Trophoblast cell (in vitro differentiated cells and primary cell): ENCODE data around the gene HABP4.
"Not testable (repeated sequence)": the region's sequence is repeated elsewhere in the genome, so short reads cannot be mapped to it uniquely, and the experiment has no call there.

ENCODE experiments used
- DNase-seq, 2 donors: peaks; one replicate each; pipeline ENCODE4 v3.0.0-alpha.2; 2016
- H2AFZ ChIP-seq: 2 replicates; pipeline ENCODE4 v1.6.1; 2013; ENCODE audit warnings: low read length, moderate library complexity, mild to moderate bottlenecking; ENCODE audit not compliant: insufficient read depth, poor library complexity
- H2AK5ac ChIP-seq: 2 replicates; pipeline ENCODE4 v1.6.1; 2013; ENCODE audit warnings: mild to moderate bottlenecking, low read length
- H2BK120ac ChIP-seq: 2 replicates; pipeline ENCODE4 v1.6.1; 2013; ENCODE audit warnings: low read length, mild to moderate bottlenecking, moderate library complexity; ENCODE audit not compliant: insufficient read depth, poor library complexity
- H2BK12ac ChIP-seq: 2 replicates; pipeline ENCODE4 v1.6.1; 2013; ENCODE audit warnings: mild to moderate bottlenecking, low read length, moderate library complexity
- H2BK5ac ChIP-seq: 2 replicates; pipeline ENCODE4 v1.6.1; 2013; ENCODE audit warnings: low read length, low read depth, moderate library complexity, mild to moderate bottlenecking; ENCODE audit not compliant: poor library complexity
- H3K14ac ChIP-seq: 2 replicates; pipeline ENCODE4 v1.6.1; 2013; ENCODE audit warnings: mild to moderate bottlenecking, low read length
- H3K18ac ChIP-seq: 2 replicates; pipeline ENCODE4 v1.6.1; 2013; ENCODE audit warnings: mild to moderate bottlenecking, low read length
- H3K23ac ChIP-seq: 2 replicates; pipeline ENCODE4 v1.6.1; 2013; ENCODE audit warnings: low read length
- H3K27ac ChIP-seq: 2 replicates; pipeline ENCODE4 v1.5.1; 2013; ENCODE audit warnings: low read depth, mild to moderate bottlenecking, inconsistent platforms, low read length, moderate library complexity
- H3K27me3 ChIP-seq: 2 replicates; pipeline ENCODE4 v1.6.1; 2013; ENCODE audit warnings: inconsistent platforms, mild to moderate bottlenecking, low read length, moderate library complexity; ENCODE audit not compliant: insufficient read depth
- H3K36me3 ChIP-seq, 2 experiments: 1 replicate in 1 of 2; 2 replicates in 1 of 2; pipeline ENCODE4 v1.6.1; 2013; ENCODE audit warnings: low read length in 2 of 2, mild to moderate bottlenecking in 2 of 2, moderate library complexity in 1 of 2; ENCODE audit not compliant: insufficient read depth in 2 of 2, control insufficient read depth in 1 of 2
- H3K4ac ChIP-seq: 2 replicates; pipeline ENCODE4 v1.6.1; 2013; ENCODE audit warnings: low read depth, mild to moderate bottlenecking, low read length, moderate library complexity
- H3K4me1 ChIP-seq, 2 experiments: 1 replicate in 1 of 2; 2 replicates in 1 of 2; pipeline ENCODE4 v1.6.1; 2013; ENCODE audit warnings: low read length in 2 of 2, mild to moderate bottlenecking in 2 of 2, moderate library complexity in 1 of 2; ENCODE audit not compliant: insufficient read depth in 2 of 2, control insufficient read depth in 1 of 2
- H3K4me2 ChIP-seq: 2 replicates; pipeline ENCODE4 v1.6.1; 2013; ENCODE audit warnings: inconsistent platforms, mild to moderate bottlenecking, low read length, moderate library complexity
- H3K4me3 ChIP-seq: 2 replicates; pipeline ENCODE4 v1.5.1; 2013; ENCODE audit warnings: mild to moderate bottlenecking, low read depth, low read length, inconsistent platforms
- H3K79me1 ChIP-seq: one replicate; pipeline ENCODE4 v1.6.1; 2013; ENCODE audit warnings: low read length
- H3K79me2 ChIP-seq: 2 replicates; pipeline ENCODE4 v1.6.1; 2013; ENCODE audit warnings: low read length, mild to moderate bottlenecking; ENCODE audit not compliant: control insufficient read depth, insufficient read depth, poor library complexity
- H3K9ac ChIP-seq: 2 replicates; pipeline ENCODE4 v1.6.1; 2013; ENCODE audit warnings: mild to moderate bottlenecking, low read length
- H3K9me3 ChIP-seq: 2 replicates; pipeline ENCODE4 v1.6.1; 2013; ENCODE audit warnings: low read depth, mild to moderate bottlenecking, control low read depth, inconsistent platforms, low read length; ENCODE audit not compliant: insufficient read depth
- H4K12ac ChIP-seq: 2 replicates; pipeline ENCODE4 v1.6.1; 2013; ENCODE audit warnings: low read depth, mild to moderate bottlenecking, low read length, moderate library complexity
- H4K8ac ChIP-seq: 2 replicates; pipeline ENCODE4 v1.6.1; 2013; ENCODE audit warnings: low read depth, mild to moderate bottlenecking, low read length, moderate library complexity
- H4K91ac ChIP-seq: one replicate; pipeline ENCODE4 v1.6.1; 2013; ENCODE audit warnings: low read depth, mild to moderate bottlenecking, low read length, moderate library complexity
- WGBS: extraction: QIAGEN DNeasy Blood & Tissue Kit; methylation state at CpG from one replicate; pipeline ENCODE4 v1.1.7; 2013; ENCODE audit warnings: missing lambda C conversion rate; ENCODE audit not compliant: insufficient read length, insufficient coverage; ENCODE audit errors: extremely low coverage; 5-methylcytosine and 5-hydroxymethylcytosine counted together

The HABP4 gene

DNA sequence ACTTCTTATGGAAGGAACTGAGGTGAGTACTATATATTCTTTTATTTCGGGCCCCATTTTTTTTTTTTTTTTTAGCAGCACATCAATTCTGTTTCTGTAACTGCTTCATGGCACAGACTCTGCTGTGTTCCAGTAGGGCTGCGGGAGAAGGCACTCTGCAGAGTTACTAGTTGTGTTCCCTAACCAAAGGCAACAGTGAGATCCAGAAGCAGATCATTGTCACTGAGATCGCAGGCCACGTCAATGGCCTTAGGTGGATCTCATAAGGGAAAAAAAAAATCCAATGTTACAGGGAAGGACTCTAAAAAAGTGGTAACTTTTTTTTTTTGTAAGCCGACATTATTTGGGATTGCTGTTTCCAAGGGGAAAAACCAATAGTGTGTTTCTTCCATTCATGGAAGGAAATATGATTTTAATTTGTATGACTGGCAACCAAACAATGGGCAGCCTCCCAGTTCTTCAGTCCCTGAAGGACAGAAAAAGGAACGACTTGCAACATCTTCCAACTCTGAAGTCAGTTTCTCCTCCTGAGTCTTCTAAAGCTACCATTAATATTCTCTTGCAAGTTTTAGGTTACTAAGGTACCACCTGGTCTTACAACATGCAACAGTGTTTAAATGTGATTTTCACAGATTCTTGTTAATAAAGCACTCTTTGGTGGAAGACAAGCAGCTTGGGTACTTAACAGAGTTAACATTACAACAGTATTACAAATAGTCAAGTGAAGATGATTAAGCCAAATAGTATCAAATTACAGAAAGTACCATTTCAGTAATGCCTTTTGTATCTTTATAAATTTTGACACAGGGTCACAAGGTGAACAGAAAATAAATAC, 52.8 kb downstream of the HABP4 start:
- Histone ChIP-seq H2AK5ac (no peak overlapping the region), H3K4me1 (peaks cover 3 to 4% of the 10 kb centered on the region in 2 experiments), H3K14ac (no peak overlapping the region), H4K12ac (no peak overlapping the region), H4K91ac (no peak overlapping the region), H3K79me1 (no peaks in the 10 kb centered on the region), H3K36me3 (peaks cover 3 to 12% of the 10 kb centered on the region in 2 experiments), H3K4me2 (no peak overlapping the region), H3K4me3 (no peak overlapping the region), H3K23ac (no peak overlapping the region), H3K18ac (no peak overlapping the region), H2BK12ac (no peak overlapping the region), H3K27ac (no peak overlapping the region), H4K8ac (no peak overlapping the region), H3K4ac (no peak overlapping the region), H2AFZ (no peak overlapping the region), H3K9ac (no peak overlapping the region), H3K79me2 (no peaks in the 10 kb centered on the region), H2BK5ac (no peak overlapping the region), H3K9me3 (no peaks in the 10 kb centered on the region), H2BK120ac (no peak overlapping the region), H3K27me3 (no peaks in the 10 kb centered on the region)
- WGBS = no CpG with 5 or more reads among the region's 6 CpGs
- DNase-seq = no peak

DNA sequence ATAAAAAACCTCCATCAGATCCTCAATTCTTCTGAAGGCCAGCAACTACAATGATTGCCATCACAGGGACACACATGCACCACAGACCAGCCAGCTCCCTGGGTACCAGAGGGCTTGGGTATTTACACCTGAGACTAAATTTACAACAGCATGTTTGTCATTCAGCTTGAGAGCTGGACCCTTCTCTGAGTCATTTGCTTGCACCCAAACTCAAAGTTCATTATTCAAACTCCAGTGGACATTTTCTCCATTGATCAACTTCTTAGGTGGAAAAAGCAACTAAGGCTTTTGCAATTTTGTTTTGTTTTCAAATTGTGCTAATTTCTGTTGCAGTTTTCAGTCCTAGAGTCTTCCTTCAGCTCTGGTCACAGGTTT, 53.4 kb downstream of the HABP4 start:
- not testable (repeated sequence) for H2AFZ ChIP-seq, H3K4ac ChIP-seq, H3K79me1 ChIP-seq, H2BK5ac ChIP-seq, H3K4me3 ChIP-seq, H3K18ac ChIP-seq, H3K23ac ChIP-seq, H4K8ac ChIP-seq, H2BK120ac ChIP-seq, H3K4me2 ChIP-seq, H2BK12ac ChIP-seq, H3K27me3 ChIP-seq, DNase-seq, H4K91ac ChIP-seq, H3K9me3 ChIP-seq, H3K9ac ChIP-seq, H3K4me1 ChIP-seq, H4K12ac ChIP-seq, H3K27ac ChIP-seq, H3K14ac ChIP-seq, H2AK5ac ChIP-seq, H3K79me2 ChIP-seq
- H3K36me3 ChIP-seq = peaks cover 3 to 12% of the 10 kb centered on the region in 2 experiments

DNA sequence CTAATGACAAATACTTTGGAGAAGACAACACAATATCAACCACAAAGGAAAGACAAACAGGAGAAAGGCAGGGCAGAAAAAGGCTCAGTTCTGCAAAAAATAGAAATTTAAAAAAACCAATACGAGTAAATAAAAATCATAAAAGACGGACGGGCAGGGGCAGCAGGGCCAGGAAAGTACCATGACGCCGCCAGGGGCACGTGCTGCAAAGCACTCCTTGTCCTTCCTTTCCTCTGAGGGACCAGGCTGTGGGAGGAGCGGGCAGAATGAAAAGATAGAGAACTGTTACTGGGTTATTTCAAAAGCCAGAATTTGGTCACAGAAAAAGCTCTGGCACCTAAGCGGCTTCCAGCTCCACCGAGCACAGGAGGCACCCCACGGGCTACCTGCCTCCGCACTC, 53.9 kb downstream of the HABP4 start:
- Histone ChIP-seq H2BK12ac (no peak overlapping the region), H2AK5ac (no peak overlapping the region), H4K8ac (no peak overlapping the region), H4K91ac (no peak overlapping the region), H3K79me2 (no peaks in the 10 kb centered on the region), H2BK5ac (no peak overlapping the region), H3K36me3 (peaks cover 6 to 15% of the 10 kb centered on the region in 2 experiments), H3K27ac (no peak overlapping the region), H3K4me1 (peaks cover under 1 to 4% of the 10 kb centered on the region in 2 experiments), H3K18ac (no peak overlapping the region), H3K9me3 (no peaks in the 10 kb centered on the region), H3K23ac (no peak overlapping the region), H3K27me3 (no peaks in the 10 kb centered on the region), H3K4me2 (no peak overlapping the region), H3K79me1 (no peaks in the 10 kb centered on the region), H3K4ac (no peak overlapping the region), H3K14ac (no peak overlapping the region), H2AFZ (no peak overlapping the region), H4K12ac (no peak overlapping the region), H2BK120ac (no peak overlapping the region), H3K4me3 (no peak overlapping the region), H3K9ac (no peak overlapping the region)
- no peak for DNase-seq
- WGBS = no CpG with 5 or more reads among the region's 11 CpGs

DNA sequence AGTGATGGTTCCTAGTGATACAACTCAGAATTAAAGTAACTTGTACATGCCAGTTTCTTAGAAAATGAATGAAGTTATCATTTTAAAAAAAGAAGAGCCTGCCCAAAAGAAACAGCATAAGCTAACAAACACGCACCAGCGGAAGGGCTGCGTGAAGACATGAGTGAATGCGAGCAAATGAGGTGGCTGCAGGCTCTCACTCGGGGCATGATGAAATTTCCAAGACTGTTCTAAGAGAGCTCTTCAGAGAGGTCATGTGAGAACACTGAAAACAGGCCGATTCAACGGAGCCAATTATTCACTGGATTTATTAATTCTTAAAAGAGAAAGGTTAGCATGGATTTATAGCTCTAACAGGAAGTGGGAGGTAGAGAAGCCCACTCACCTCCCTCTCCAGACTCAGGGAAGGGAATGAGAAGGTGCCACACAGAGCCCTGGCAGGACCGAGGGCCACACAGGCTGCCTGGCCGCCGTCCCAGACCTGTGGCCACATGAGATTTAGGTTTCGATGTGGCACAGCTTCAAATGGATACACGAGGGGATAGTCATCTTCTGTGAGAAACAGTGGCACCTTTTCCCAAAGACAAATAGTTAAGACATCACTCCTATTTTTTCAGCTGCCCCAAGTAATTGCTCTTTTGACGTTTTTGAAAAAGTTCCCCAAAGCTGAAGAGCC, 55.5 kb downstream of the HABP4 start:
- Histone ChIP-seq H4K12ac (no peak overlapping the region), H3K4me1 (peaks cover 0 to 4% of the 10 kb centered on the region in 2 experiments), H3K18ac (no peak overlapping the region), H3K4me3 (no peak overlapping the region), H3K36me3 (peaks cover 6 to 11% of the 10 kb centered on the region in 2 experiments), H3K79me1 (no peaks in the 10 kb centered on the region), H3K27me3 (no peaks in the 10 kb centered on the region), H4K91ac (no peak overlapping the region), H3K9ac (no peak overlapping the region), H3K4me2 (no peak overlapping the region), H3K23ac (no peak overlapping the region), H2BK120ac (no peak overlapping the region), H2AK5ac (no peak overlapping the region), H3K14ac (no peak overlapping the region), H3K4ac (no peak overlapping the region), H3K9me3 (no peaks in the 10 kb centered on the region), H4K8ac (no peak overlapping the region), H2AFZ (no peak overlapping the region), H3K79me2 (no peaks in the 10 kb centered on the region), H2BK5ac (no peak overlapping the region), H3K27ac (no peak overlapping the region), H2BK12ac (no peak overlapping the region)
- no CpG with 5 or more reads among the region's 13 CpGs for WGBS
- DNase-seq = no peak
